NCI-H510A (cell line): Measurements from ENCODE around the gene CCDC146.
A peak's percentile ranks its signal among the peaks of the same experiment; 100 is the strongest.
"Not testable (repeated sequence)": the region's sequence is repeated elsewhere in the genome, so short reads cannot be mapped to it uniquely, and the experiment has no call there.

Source experiments
- DNase-seq: peaks from one replicate; lab custom pipeline; 2025; lab: John Stamatoyannopoulos, UW

The CCDC146 gene

GRCh38 chr7:77121860-77122681 is at the start of gene CCDC146:
Gene CCDC146 (plus strand): TSS chr7:77122615. CDS start chr7:77167669, 45,054 bp downstream.
- peak; percentile 95 for DNase-seq

- DNase-seq = not testable (repeated sequence)
These were observed 47.5 kb upstream of the CCDC146 start for GRCh38 chr7:77074786-77075396.

- not testable (repeated sequence) for DNase-seq
These were observed 45.4 kb upstream of the CCDC146 start for GRCh38 chr7:77077060-77077459.

- not testable (repeated sequence) for DNase-seq
These were observed 43.3 kb upstream of the CCDC146 start for GRCh38 chr7:77079112-77079511.

- not testable (repeated sequence) for DNase-seq
These were observed 42.8 kb upstream of the CCDC146 start for GRCh38 chr7:77079624-77080023.

GRCh38 chr7:77080236-77080635 is 42.2 kb upstream of the CCDC146 start:
- DNase-seq = not testable (repeated sequence)

- DNase-seq = not testable (repeated sequence)
These were observed 40.2 kb upstream of the CCDC146 start for GRCh38 chr7:77082192-77082591.

GRCh38 chr7:77092301-77092700 is 30.1 kb upstream of the CCDC146 start:
- not testable (repeated sequence) for DNase-seq

GRCh38 chr7:77100501-77100900 is 21.9 kb upstream of the CCDC146 start:
- not testable (repeated sequence) for DNase-seq

GRCh38 chr7:77101187-77101586 is 21.2 kb upstream of the CCDC146 start:
- DNase-seq = not testable (repeated sequence)

- DNase-seq = not testable (repeated sequence)
These were observed 19.7 kb upstream of the CCDC146 start for GRCh38 chr7:77102671-77103070.

GRCh38 chr7:77105904-77106303 is 16.5 kb upstream of the CCDC146 start:
- DNase-seq = not testable (repeated sequence)

GRCh38 chr7:77107659-77108058 is 14.8 kb upstream of the CCDC146 start:
- not testable (repeated sequence) for DNase-seq

- DNase-seq = not testable (repeated sequence)
These were observed 14.1 kb upstream of the CCDC146 start for GRCh38 chr7:77108362-77108761.

- DNase-seq = not testable (repeated sequence)
These were observed 9.6 kb upstream of the CCDC146 start for GRCh38 chr7:77112719-77113306.

- DNase-seq = not testable (repeated sequence)
These were observed 3.1 kb downstream of the CCDC146 start for GRCh38 chr7:77125486-77125885.

GRCh38 chr7:77127009-77127408 is 4.6 kb downstream of the CCDC146 start:
- not testable (repeated sequence) for DNase-seq

- DNase-seq = not testable (repeated sequence)
These were observed 6.4 kb downstream of the CCDC146 start for GRCh38 chr7:77128582-77129410.

- DNase-seq = not testable (repeated sequence)
These were observed 9.4 kb downstream of the CCDC146 start for GRCh38 chr7:77131781-77132180.

GRCh38 chr7:77138668-77139067 is 16.3 kb downstream of the CCDC146 start:
- not testable (repeated sequence) for DNase-seq

GRCh38 chr7:77140291-77140690 is 17.9 kb downstream of the CCDC146 start:
- DNase-seq = not testable (repeated sequence)

GRCh38 chr7:77152232-77152631 is 29.8 kb downstream of the CCDC146 start:
- not testable (repeated sequence) for DNase-seq
